ENCODE measurements around the gene CAMK2A.

CAMK2A gene

GRCh38 chr5:150196514-150196913 lies 93.1 kb downstream of the CAMK2A start:
- no peak for TF ChIP-seq CTCF (IDR thresholded peaks at IDR 0.05; ENCODE audit: borderline replicate concordance, insufficient read depth, low read depth, low read length)
- no peak overlapping the region for H3K4me3 ChIP-seq (ENCODE audit: low read depth, low read length)

GRCh38 chr5:150195736-150196485 lies 93.7 kb downstream of the CAMK2A start:
- TF ChIP-seq CTCF (IDR thresholded peaks at IDR 0.05; ENCODE audit: borderline replicate concordance, insufficient read depth, low read depth, low read length): no peak
- H3K4me3 ChIP-seq (ENCODE audit: low read depth, low read length): no peak overlapping the region

- TF ChIP-seq CTCF (IDR thresholded peaks at IDR 0.05; ENCODE audit: borderline replicate concordance, insufficient read depth, low read depth, low read length): no peak
- H3K4me3 ChIP-seq (ENCODE audit: low read depth, low read length): no peak overlapping the region
Observed at GRCh38 chr5:150192462-150192861, 97.1 kb downstream of the CAMK2A start.

- no peak for TF ChIP-seq CTCF (IDR thresholded peaks at IDR 0.05; ENCODE audit: borderline replicate concordance, insufficient read depth, low read depth, low read length)
- no peak overlapping the region for H3K4me3 ChIP-seq (ENCODE audit: low read depth, low read length)
Observed at GRCh38 chr5:150190987-150191386, 98.6 kb downstream of the CAMK2A start.

GRCh38 chr5:150190503-150190979 lies 99.0 kb downstream of the CAMK2A start:
- no peak overlapping the region for H3K4me3 ChIP-seq (ENCODE audit: low read depth, low read length)
- TF ChIP-seq CTCF (IDR thresholded peaks at IDR 0.05; ENCODE audit: borderline replicate concordance, insufficient read depth, low read depth, low read length): no peak

- H3K4me3 ChIP-seq (ENCODE audit: low read depth, low read length): no peak within 1 kb of the TSS
- TF ChIP-seq CTCF (IDR thresholded peaks at IDR 0.05; ENCODE audit: borderline replicate concordance, insufficient read depth, low read depth, low read length): no peak
Observed at GRCh38 chr5:150189728-150190502, 99.7 kb downstream of the CAMK2A start, which contains the start of gene SLC6A7. Gene SLC6A7, plus strand, starts transcription at chr5:150190062. Its CDS starts 266 bp downstream, at chr5:150190328.

Data from GM12875 (cell line).